Jurkat, Clone E6-1 (cell line): Measurements from ENCODE around the gene ARHGAP30.
"Not testable (repeated sequence)": the region's sequence is repeated elsewhere in the genome, so short reads cannot be mapped to it uniquely, and the experiment has no call there.

Experiments used
- DNase-seq: peaks from one replicate; pipeline ENCODE4 v3.0.0-alpha.2; 2011; ENCODE audit warnings: low read depth, low spot score
- H3K4me3 ChIP-seq: 2 replicates; pipeline ENCODE4 v1.5.1; 2011; ENCODE audit warnings: mild to moderate bottlenecking, low read length, control low read depth, moderate library complexity

ARHGAP30 gene

GRCh38 chr1:161047436-161048420 is 22.0 kb downstream of the ARHGAP30 start:
- no peak for DNase-seq
- no peak overlapping the region for H3K4me3 ChIP-seq

DNA sequence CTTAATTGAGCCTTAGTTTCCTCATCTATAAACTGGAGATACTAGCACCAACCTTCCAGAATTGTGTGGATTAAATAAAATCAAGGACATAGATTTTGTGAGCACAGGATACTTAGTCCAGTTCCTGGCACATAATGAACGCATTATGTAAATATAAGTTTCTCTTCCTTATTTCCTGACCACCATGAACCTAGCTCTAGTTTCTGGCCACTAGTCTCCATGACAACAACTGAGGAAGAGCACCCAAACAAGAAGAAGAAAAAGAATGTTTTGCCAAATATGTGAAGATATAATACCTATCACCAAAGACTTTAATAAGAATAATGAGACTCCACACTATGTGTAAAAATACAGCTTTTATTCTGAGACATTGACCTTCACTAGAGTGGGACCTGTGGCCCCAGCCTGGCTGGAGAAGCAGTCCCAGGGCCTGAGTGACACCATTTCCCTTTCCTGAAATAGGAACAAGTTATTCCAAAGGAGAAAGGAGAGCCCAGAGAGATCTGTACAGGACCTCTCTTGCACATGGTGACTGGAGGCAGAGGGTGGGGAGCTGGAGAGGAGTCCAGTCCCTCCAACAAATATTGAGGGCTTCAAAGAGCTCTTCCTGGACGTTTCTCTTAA is 23.0 kb downstream of the ARHGAP30 start:
- DNase-seq = no peak
- peak overlapping the region; percentile 95 for H3K4me3 ChIP-seq

DNA sequence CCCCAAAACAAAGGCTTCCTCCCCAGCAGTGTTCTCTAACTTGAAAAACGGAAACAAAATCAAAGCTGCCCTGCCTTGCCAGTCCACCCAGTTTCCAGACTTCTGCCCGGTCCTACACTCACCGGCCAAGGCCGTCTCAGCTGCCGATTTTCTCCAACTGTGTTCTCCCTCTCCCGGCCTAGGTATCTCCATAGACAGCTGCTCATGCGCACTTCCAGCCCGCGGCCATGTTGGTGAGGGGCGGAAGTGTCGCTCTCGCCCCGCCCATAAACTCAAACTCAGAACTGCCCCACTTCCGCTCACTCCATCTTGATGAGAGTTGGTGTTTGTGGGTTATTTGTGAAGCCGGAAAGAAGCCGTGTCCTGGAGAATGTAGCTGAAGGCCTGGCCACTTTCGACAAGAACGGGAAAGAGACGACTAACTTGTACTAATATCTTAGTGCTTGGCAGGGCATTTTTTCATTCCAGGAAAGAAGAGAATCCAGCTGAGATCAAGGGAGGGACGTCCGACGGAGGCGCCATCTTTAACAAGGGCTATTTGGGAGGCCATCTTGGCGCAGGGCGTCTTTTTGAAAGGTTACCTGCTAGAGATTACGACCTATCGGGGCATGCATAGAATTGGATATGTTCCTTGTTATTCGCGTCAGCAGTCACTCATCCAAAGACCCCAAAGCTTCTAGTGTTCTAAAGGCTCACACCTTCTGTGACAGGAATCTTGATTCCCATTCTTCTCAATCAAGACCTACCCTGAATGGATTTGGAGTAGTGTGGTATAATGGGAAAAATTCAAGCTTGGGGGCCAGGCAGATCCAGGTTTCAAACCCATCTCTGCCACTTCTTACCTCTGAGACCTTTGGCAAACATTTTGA is 23.7 kb downstream of the ARHGAP30 start, which contains the start of gene USF1:
USF1 (minus strand) TSS at position 242 of the 869 bp plus-strand sequence. CDS start 2,702 bp downstream, outside the sequence.
- DNase-seq = peak; percentile 94
- peak within 1 kb of the TSS; percentile 95 for H3K4me3 ChIP-seq

GRCh38 chr1:161044908-161045735 is 24.6 kb downstream of the ARHGAP30 start:
- peak; percentile 87 for DNase-seq
- peak overlapping the region; percentile 95 for H3K4me3 ChIP-seq

- H3K4me3 ChIP-seq = peak overlapping the region; percentile 95
- no peak for DNase-seq
Observed at GRCh38 chr1:161044535-161044907, 25.2 kb downstream of the ARHGAP30 start.

GRCh38 chr1:161039546-161039945 is 30.1 kb downstream of the ARHGAP30 start:
- no peak for DNase-seq
- H3K4me3 ChIP-seq = no peak overlapping the region

GRCh38 chr1:161039154-161039545 is 30.5 kb downstream of the ARHGAP30 start:
- DNase-seq = no peak
- H3K4me3 ChIP-seq = peak overlapping the region; percentile 81

- peak; percentile 70 for DNase-seq
- peak within 1 kb of the TSS; percentile 81 for H3K4me3 ChIP-seq
Observed at GRCh38 chr1:161038523-161039153, 31.1 kb downstream of the ARHGAP30 start, which contains the start of gene TSTD1. TSTD1 (minus strand) TSS chr1:161038964; CDS start chr1:161038889, 75 bp downstream.

- no peak for DNase-seq
- peak overlapping the region; percentile 81 for H3K4me3 ChIP-seq
Observed at GRCh38 chr1:161037661-161038522, 31.8 kb downstream of the ARHGAP30 start.

- no peak for DNase-seq
- H3K4me3 ChIP-seq = no peak overlapping the region
Observed at GRCh38 chr1:161033751-161034150, 35.9 kb downstream of the ARHGAP30 start.

- no peak overlapping the region for H3K4me3 ChIP-seq
- no peak for DNase-seq
Observed at GRCh38 chr1:161032409-161032808, 37.3 kb downstream of the ARHGAP30 start.

GRCh38 chr1:161031874-161032273 is 37.8 kb downstream of the ARHGAP30 start:
- DNase-seq = no peak
- H3K4me3 ChIP-seq = no peak overlapping the region

DNA sequence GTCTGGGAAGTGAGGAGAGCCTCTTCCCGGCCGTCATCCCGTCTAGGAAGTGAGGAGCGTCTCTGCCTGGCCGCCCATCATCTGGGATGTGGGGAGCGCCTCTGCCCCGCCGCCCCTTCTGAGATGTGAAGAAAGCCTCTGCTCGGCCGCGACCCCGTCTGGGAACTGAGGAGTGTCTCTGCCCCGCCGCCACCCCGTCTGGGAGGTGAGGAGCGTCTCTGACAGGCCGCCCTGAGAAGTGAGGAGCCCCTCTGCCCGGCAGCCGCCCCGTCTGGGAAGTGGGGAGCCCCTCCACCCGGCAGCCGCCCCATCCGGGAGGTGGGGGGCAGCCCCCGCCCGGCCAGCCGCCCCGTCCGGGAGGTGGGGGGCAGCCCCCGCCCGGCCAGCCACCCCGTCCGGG is 40.2 kb downstream of the ARHGAP30 start:
- DNase-seq, H3K4me3 ChIP-seq: not testable (repeated sequence)

- not testable (repeated sequence) for H3K4me3 ChIP-seq, DNase-seq
Observed at GRCh38 chr1:161026954-161027353, 42.7 kb downstream of the ARHGAP30 start.

DNA sequence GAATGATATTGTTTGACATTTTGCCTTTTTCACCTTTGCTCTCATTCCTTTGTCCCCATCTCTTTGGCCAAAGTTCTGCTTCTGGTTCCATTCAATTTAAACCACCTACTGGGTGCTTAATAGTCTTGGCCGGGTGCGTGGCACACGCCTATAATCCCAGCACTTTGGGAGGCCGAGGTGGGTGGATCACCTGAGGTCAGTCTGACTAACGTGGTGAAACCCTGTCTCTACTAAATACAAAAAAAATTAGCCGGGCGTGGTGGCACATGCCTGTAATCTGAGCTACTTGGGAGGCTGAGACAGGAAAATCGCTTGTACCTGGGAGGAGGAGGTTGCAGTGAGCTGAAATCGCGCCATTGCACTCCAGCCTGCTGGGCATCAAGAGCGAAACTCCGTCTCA is 47.3 kb downstream of the ARHGAP30 start:
- not testable (repeated sequence) for DNase-seq, H3K4me3 ChIP-seq

DNA sequence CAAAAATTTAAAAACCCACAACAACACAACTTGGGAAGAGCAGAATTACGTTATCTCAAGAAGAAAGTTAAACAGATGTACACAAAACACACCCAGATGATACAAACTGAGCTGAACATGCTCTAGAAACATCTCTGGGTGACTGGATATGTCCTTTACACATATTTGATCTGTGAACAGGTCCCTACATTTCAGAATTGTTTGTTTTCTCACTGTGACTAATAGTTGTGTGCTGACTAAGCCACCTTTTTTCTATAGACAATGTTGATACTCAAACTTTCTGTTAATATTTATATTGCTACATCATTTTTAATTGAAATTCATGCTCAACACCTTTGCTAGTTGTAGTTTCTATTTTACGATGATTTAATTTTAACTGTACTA is 47.7 kb downstream of the ARHGAP30 start:
- no peak for DNase-seq
- H3K4me3 ChIP-seq = no peak overlapping the region
